Body of pancreas (tissue), 4 donors: Measurements from ENCODE around the gene TRAPPC4. TPM values are rescaled to one million over a fixed set of nuclear protein-coding genes. Genes with fewer than 3 reads are reported as not detected.

Source experiments
- ATAC-seq: fragments of 150-250 bp; one replicate; pipeline ENCODE4 v1.9.1; 2016
- DNase-seq, 4 donors: peaks; one replicate each; pipeline ENCODE4 v3.0.0-alpha.2; 2019
- H3K27ac ChIP-seq, 4 donors: fragments of 200-600 bp; sonication (generic); 1 replicate in 3 of 4; 2 replicates in 1 of 4; pipeline versions ENCODE4 v1.5.1 to v1.6.1; 2016 to 2019; ENCODE audit warnings: mild to moderate bottlenecking in 1 of 4, mixed read lengths in 1 of 4, moderate library complexity in 1 of 4
- H3K27me3 ChIP-seq, 2 donors: fragments of 200-600 bp; sonication (generic); one replicate each; pipeline ENCODE4 v1.6.0; 2016; ENCODE audit warnings: mild to moderate bottlenecking in 1 of 2
- H3K36me3 ChIP-seq, 2 donors: fragments of 200-600 bp; sonication (generic); replicated peaks in 1 of 2; 2 replicates each; pipeline ENCODE4 v1.5.1; 2016; ENCODE audit warnings: low read depth in 2 of 2; ENCODE audit not compliant: insufficient read depth in 1 of 2
- H3K4me1 ChIP-seq: fragments of 200-600 bp; sonication (generic); one replicate; pipeline ENCODE4 v1.6.0; 2016
- H3K4me3 ChIP-seq, 2 donors: fragments of 200-600 bp; sonication (generic); 1 replicate in 1 of 2; 2 replicates in 1 of 2; pipeline ENCODE4 v1.5.1; 2016 to 2019
- H3K9me3 ChIP-seq, 3 donors: fragments of 200-600 bp; sonication (generic); 1 replicate in 2 of 3; 2 replicates in 1 of 3; pipeline ENCODE4 v1.5.1; 2016
- POLR2A ChIP-seq, 3 donors: fragments of 450-650 bp; IDR thresholded peaks; one replicate each; pipeline ENCODE4 v1.6.1; 2016; ENCODE audit warnings: antibody characterized with exemption in 3 of 3, mild to moderate bottlenecking in 2 of 3
- WGBS, 2 donors: methylation state at CpG; one replicate each; pipeline ENCODE4 v1.1.5; 2017; 5-methylcytosine and 5-hydroxymethylcytosine counted together
- intact Hi-C: fragments of 100-400 bp; cut with DNase I; formaldehyde crosslinking; loops from one replicate; pipeline ENCODE4 v1.15.1; 2023
- total RNA-seq, 2 donors: library from RNA; depleted of rRNA; stranded (reverse); fragments of >200 nt; gene quantifications; one replicate each; pipeline ENCODE4 v1.1.0, GENCODE V29; 2016
- TF ChIP-seq, protein P1 (sequence below), 7 experiments: fragments of 450-650 bp in 4 of 7; fragments of 200-600 bp in 3 of 7; sonication (generic) in 3 of 7; IDR thresholded peaks; one replicate each; pipeline ENCODE4 v1.5.1; 2016 to 2019; ENCODE audit warnings: antibody characterized with exemption in 7 of 7

TRAPPC4 gene
- total RNA-seq, 2 donors from 2014 or later, result 26.2 to 39.9 TPM

DNA sequence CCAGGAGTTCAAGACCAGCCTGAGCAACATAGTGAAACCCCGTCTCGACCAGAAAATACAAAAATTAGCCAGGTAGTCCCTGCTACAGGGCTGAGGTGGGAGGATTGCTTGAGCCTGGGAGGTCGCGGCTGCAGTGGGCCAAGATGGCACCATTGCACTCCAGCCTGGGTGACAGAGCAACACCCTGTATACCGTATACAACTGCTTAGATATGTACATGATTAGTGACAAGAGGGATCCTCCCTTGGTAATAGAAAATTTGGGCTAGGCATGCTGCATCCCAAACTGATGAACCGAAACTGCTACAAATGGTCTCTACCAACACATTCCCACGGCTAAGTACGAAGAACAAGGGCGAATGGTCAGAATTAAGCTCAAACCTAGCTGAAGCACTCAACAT lies 24.4 kb downstream of the TRAPPC4 start:
- ATAC-seq (no peak), DNase-seq (no peak)
- 82 to 91% methylated on average over 9 of the region's 9 CpGs for WGBS, 2 donors
- TF ChIP-seq POLR2A (IDR thresholded peaks at IDR 0.05), result no peak
- TF ChIP-seq, protein P1, sequence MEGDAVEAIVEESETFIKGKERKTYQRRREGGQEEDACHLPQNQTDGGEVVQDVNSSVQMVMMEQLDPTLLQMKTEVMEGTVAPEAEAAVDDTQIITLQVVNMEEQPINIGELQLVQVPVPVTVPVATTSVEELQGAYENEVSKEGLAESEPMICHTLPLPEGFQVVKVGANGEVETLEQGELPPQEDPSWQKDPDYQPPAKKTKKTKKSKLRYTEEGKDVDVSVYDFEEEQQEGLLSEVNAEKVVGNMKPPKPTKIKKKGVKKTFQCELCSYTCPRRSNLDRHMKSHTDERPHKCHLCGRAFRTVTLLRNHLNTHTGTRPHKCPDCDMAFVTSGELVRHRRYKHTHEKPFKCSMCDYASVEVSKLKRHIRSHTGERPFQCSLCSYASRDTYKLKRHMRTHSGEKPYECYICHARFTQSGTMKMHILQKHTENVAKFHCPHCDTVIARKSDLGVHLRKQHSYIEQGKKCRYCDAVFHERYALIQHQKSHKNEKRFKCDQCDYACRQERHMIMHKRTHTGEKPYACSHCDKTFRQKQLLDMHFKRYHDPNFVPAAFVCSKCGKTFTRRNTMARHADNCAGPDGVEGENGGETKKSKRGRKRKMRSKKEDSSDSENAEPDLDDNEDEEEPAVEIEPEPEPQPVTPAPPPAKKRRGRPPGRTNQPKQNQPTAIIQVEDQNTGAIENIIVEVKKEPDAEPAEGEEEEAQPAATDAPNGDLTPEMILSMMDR (IDR thresholded peaks at IDR 0.05), result no peak
- Histone ChIP-seq H3K36me3 (peaks cover 0 to 21% of the 10 kb centered on the region in 2 donors), H3K4me1 (no peaks in the 10 kb centered on the region), H3K9me3 (no peaks in the 10 kb centered on the region), H3K4me3 (no peak overlapping the region), H3K27me3 (no peaks in the 10 kb centered on the region), H3K27ac (no peak overlapping the region)
- intact Hi-C loops, result no loop called here

DNA sequence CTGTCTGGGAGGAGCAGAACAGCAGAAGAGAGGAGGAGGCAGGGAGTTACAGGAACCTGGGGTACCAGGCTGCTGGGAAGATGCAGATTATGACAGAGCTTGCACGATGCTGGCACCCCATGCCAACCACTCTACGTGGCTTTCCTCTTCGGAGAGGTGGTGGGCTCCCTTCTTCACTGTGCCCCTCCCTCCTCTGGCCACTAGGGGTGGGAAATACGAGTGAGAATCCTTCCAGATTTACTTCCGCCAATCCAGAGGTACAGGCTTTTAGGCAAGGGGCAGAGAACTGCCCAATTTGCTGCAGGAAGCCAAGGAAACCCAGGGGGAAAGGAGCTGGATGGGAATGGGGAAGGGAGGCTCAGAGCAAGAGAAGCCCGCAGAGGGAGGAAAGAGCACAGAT lies 26.1 kb downstream of the TRAPPC4 start:
- no peak for ATAC-seq
- H3K36me3 ChIP-seq, result peaks cover 8 to 38% of the 10 kb centered on the region in 2 donors
- 81 to 92% methylated on average over 3 to 6 of the region's 6 CpGs for WGBS, 2 donors
- no peaks in the 10 kb centered on the region for H3K4me1 ChIP-seq
- H3K4me3 ChIP-seq, result no peak overlapping the region
- intact Hi-C loops, result no loop called here
- no peaks in the 10 kb centered on the region for H3K27me3 ChIP-seq
- H3K27ac ChIP-seq, result no peak overlapping the region
- DNase-seq, result no peak
- no peaks in the 10 kb centered on the region for H3K9me3 ChIP-seq
- TF ChIP-seq POLR2A (IDR thresholded peaks at IDR 0.05), result no peak
- TF ChIP-seq, protein P1 (IDR thresholded peaks at IDR 0.05), result peak in 1 of 7 experiments; percentile 6

DNA sequence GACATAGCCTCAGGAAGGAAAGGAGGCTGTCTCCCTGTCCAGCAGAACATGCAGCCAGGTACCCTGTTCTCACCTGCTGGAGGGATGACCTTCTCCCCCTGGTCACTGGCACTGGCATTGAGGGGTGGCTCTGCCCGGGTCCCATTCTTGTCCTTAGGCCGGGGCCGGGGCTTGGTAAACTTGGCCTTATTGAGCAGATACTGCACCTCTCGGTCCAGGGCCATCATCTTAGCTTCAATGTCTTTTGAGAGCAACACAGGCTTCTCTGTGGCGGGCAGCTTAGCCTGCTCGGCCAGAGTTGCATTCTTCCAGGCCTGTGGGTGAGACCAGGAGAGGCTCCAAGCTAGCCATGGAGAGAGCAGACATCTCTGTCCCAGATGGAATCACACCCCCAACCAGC lies 27.9 kb downstream of the TRAPPC4 start:
- Histone ChIP-seq H3K36me3 (peaks cover 8 to 49% of the 10 kb centered on the region in 2 donors), H3K9me3 (no peaks in the 10 kb centered on the region), H3K27me3 (no peaks in the 10 kb centered on the region), H3K27ac (no peak overlapping the region), H3K4me3 (no peak overlapping the region), H3K4me1 (no peaks in the 10 kb centered on the region)
- 97% methylated on average over 6 of the region's 6 CpGs; no CpG with 5 or more reads in 1 of the 2 donors for WGBS, 2 donors
- ATAC-seq (no peak), DNase-seq (no peak)
- intact Hi-C loops, result no loop called here
- TF ChIP-seq, protein P1 (IDR thresholded peaks at IDR 0.05), result no peak
- no peak for TF ChIP-seq POLR2A (IDR thresholded peaks at IDR 0.05)

DNA sequence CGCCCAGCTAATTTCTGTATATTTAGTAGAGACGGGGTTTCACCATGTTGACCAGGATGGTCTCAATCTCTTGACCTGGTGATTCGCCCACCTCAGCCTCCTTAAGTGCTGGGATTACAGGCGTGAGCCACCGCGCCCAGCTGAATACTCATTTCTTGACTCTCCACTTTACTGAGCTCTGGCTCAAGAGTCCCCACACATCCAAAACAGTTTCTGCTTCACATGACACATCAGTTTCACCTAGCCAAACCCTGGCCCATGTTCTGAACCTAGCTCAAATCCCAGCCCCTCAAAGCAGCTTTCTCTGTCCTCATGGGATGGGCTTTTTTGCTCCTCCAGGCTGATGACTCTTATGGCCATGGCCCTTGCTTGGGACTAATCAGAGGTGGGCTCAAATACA lies 28.6 kb downstream of the TRAPPC4 start:
- Histone ChIP-seq H3K36me3 (peaks cover 8 to 56% of the 10 kb centered on the region in 2 donors), H3K27me3 (no peaks in the 10 kb centered on the region), H3K9me3 (no peaks in the 10 kb centered on the region), H3K27ac (no peak overlapping the region), H3K4me3 (no peak overlapping the region), H3K4me1 (no peaks in the 10 kb centered on the region)
- intact Hi-C loops, result no loop called here
- ATAC-seq (no peak), DNase-seq (no peak)
- 95 to 100% methylated on average over 6 of the region's 6 CpGs for WGBS, 2 donors
- TF ChIP-seq, protein P1 (IDR thresholded peaks at IDR 0.05), result no peak
- TF ChIP-seq POLR2A (IDR thresholded peaks at IDR 0.05), result no peak

DNA sequence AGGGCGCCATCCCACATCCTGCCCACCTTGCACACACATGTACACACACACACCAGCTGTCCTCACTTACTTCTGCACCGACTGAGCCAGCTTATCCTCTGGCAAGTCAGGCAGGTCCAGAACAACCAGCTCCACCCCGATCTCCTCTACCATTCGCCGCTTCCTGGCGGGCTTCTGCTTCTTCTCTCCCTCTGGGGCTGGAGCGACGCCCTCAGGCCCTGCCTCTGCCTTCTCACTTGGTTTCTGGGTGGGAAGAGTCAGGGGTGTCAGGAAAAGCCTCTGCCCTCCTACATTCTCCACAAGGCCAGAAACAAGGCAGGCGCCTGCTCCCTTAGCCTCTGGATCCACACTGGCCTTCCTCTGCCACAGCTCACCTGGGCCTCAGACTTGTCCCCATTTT lies 30.1 kb downstream of the TRAPPC4 start:
- DNase-seq (no peak), ATAC-seq (no peak)
- intact Hi-C loops, result no loop called here
- Histone ChIP-seq H3K27me3 (no peaks in the 10 kb centered on the region), H3K36me3 (peaks cover 15 to 65% of the 10 kb centered on the region in 2 donors), H3K9me3 (no peaks in the 10 kb centered on the region), H3K4me1 (no peaks in the 10 kb centered on the region), H3K27ac (no peak overlapping the region), H3K4me3 (no peak overlapping the region)
- 83 to 91% methylated on average over 9 of the region's 9 CpGs for WGBS, 2 donors
- TF ChIP-seq, protein P1 (IDR thresholded peaks at IDR 0.05), result no peak
- no peak for TF ChIP-seq POLR2A (IDR thresholded peaks at IDR 0.05)
